Gastrocnemius medialis (tissue), 4 donors: ENCODE measurements around the gene RBMS3. TPM values are rescaled to one million over a fixed set of nuclear protein-coding genes. Genes with fewer than 3 reads are reported as not detected.

Experiments
- ATAC-seq, 2 donors: fragments of 150-250 bp; one replicate each; pipeline ENCODE4 v1.9.1; 2016
- DNase-seq, 2 donors: peaks; one replicate each; pipeline ENCODE4 v3.0.0-alpha.2; 2019
- H3K27ac ChIP-seq, 4 donors: fragments of 200-600 bp; sonication (generic); 1 replicate in 1 of 4; 2 replicates in 3 of 4; pipeline ENCODE4 v1.5.1; 2016 to 2018; ENCODE audit warnings: mild to moderate bottlenecking in 2 of 4, moderate library complexity in 1 of 4
- H3K27me3 ChIP-seq, 3 donors: fragments of 200-600 bp; sonication (generic) in 2 of 3; 1 replicate in 1 of 3; 2 replicates in 2 of 3; pipeline versions ENCODE4 v1.5.1 to v1.6.0; 2016 to 2019; ENCODE audit warnings: mild to moderate bottlenecking in 1 of 3, moderate library complexity in 1 of 3
- H3K36me3 ChIP-seq, 2 donors: fragments of 200-600 bp; sonication (generic) in 1 of 2; one replicate each; pipeline ENCODE4 v1.5.1; 2017 to 2018
- H3K4me1 ChIP-seq, 2 donors: fragments of 200-600 bp; sonication (generic) in 1 of 2; one replicate each; pipeline ENCODE4 v1.5.1; 2016 to 2017; ENCODE audit warnings: mild to moderate bottlenecking in 2 of 2
- H3K4me3 ChIP-seq, 4 donors: fragments of 200-600 bp; sonication (generic) in 3 of 4; 1 replicate in 1 of 4; 2 replicates in 3 of 4; pipeline ENCODE4 v1.5.1; 2016 to 2019; ENCODE audit warnings: mild to moderate bottlenecking in 2 of 4
- H3K9me3 ChIP-seq, 3 donors: fragments of 200-600 bp; sonication (generic) in 2 of 3; 1 replicate in 1 of 3; 2 replicates in 2 of 3; pipeline ENCODE4 v1.5.1; 2016 to 2019
- POLR2A ChIP-seq, 2 donors: fragments of 450-650 bp; IDR thresholded peaks; one replicate each; pipeline ENCODE4 v1.6.1; 2017; ENCODE audit warnings: antibody characterized with exemption in 2 of 2, mild to moderate bottlenecking in 2 of 2, moderate library complexity in 2 of 2
- in situ Hi-C, 4 donors: fragments of 200-750 bp; cut with MboI; loops; one replicate each; pipeline versions ENCODE4 v1.15.0 to v1.8.0; 2017; ENCODE audit warnings: low sequenced_read_pairs in 4 of 4
- intact Hi-C: fragments of 100-400 bp; cut with DNase I; formaldehyde crosslinking; loops from one replicate; pipeline ENCODE4 v1.15.1; 2023; ENCODE audit warnings: low total_unique reads
- total RNA-seq, 4 donors: library from RNA; depleted of rRNA; stranded (reverse); fragments of >200 nt; gene quantifications; one replicate each; pipeline versions ENCODE4 v1.1.0 to v1.2.3, GENCODE V29; 2016
- TF ChIP-seq, protein P1 (sequence below), 5 experiments: fragments of 450-650 bp in 3 of 5; fragments of 200-600 bp in 2 of 5; sonication (generic) in 2 of 5; IDR thresholded peaks in 4 of 5; conservative IDR thresholded peaks in 1 of 5; 1 replicate in 4 of 5; 2 replicates in 1 of 5; pipeline ENCODE4 v1.5.1; 2016 to 2019; ENCODE audit warnings: antibody characterized with exemption in 5 of 5, mild to moderate bottlenecking in 3 of 5, moderate library complexity in 3 of 5

Gene RBMS3
- total RNA-seq, 4 donors from 2014 or later: 16.1 to 38.8 (median 22.7) TPM

DNA sequence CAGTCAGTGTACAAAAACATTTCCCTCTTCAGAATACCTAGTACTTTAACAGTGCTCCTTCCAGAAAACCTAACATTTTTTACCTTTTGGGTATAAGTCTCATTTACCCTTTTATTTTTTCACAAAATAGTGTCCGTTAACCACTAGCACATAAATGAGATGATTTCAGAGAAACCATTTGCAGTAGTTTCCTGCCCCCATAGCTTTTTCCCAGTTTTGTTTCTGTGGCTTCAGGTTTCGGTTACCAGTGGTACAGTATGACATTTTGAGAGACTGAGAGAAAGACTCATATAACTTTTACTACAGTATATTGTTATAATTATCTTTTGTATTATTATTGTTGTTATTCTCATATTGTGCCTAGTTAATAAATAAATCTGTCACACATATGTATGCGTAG is 6.2 kb upstream of the RBMS3 start:
- intact Hi-C loops (no loop called here), in situ Hi-C loops (loop anchor here in 3 of 4 donors (25.0 kb wide), 1 partner anchor 488 kb away; no protein-coding TSS in a partner anchor)
- Histone ChIP-seq H3K27me3 (no peaks in the 10 kb centered on the region), H3K27ac (peak overlapping the region in 1 of 4 donors; percentile 39), H3K9me3 (no peaks in the 10 kb centered on the region), H3K4me3 (no peak overlapping the region), H3K36me3 (no peaks in the 10 kb centered on the region), H3K4me1 (peaks cover 21 to 24% of the 10 kb centered on the region in 2 donors)
- ATAC-seq (no peak), DNase-seq (no peak)
- no peak for TF ChIP-seq POLR2A (IDR thresholded peaks at IDR 0.05)
- TF ChIP-seq, protein P1, sequence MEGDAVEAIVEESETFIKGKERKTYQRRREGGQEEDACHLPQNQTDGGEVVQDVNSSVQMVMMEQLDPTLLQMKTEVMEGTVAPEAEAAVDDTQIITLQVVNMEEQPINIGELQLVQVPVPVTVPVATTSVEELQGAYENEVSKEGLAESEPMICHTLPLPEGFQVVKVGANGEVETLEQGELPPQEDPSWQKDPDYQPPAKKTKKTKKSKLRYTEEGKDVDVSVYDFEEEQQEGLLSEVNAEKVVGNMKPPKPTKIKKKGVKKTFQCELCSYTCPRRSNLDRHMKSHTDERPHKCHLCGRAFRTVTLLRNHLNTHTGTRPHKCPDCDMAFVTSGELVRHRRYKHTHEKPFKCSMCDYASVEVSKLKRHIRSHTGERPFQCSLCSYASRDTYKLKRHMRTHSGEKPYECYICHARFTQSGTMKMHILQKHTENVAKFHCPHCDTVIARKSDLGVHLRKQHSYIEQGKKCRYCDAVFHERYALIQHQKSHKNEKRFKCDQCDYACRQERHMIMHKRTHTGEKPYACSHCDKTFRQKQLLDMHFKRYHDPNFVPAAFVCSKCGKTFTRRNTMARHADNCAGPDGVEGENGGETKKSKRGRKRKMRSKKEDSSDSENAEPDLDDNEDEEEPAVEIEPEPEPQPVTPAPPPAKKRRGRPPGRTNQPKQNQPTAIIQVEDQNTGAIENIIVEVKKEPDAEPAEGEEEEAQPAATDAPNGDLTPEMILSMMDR (IDR thresholded peaks at IDR 0.05 in 4 of 5, conservative IDR thresholded peaks at IDR 0.05 in 1 of 5): no peak

DNA sequence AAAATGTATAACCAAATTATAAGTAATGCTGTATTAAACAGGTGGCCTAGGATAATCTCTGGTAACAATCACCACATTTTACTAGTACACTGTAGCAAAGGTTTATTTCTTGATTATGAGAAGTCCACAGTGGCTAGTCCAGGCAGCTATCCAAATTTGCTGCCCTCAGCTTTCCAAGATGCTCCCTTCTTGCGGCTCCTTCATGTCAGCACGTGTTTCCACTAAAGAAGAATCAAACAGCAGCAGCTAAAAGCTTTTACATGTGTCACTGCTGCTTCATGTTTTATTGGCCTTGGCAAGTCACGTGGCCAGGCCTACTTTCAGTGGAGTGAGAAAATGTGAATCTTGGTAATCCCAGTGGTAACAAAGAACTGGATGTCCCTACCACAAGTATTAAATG is 5.6 kb upstream of the RBMS3 start:
- H3K9me3 ChIP-seq: no peaks in the 10 kb centered on the region
- H3K36me3 ChIP-seq: no peaks in the 10 kb centered on the region
- DNase-seq (peak in 1 of 2 donors; percentile 36), ATAC-seq (peak; percentile 23 to 27)
- TF ChIP-seq POLR2A (IDR thresholded peaks at IDR 0.05): no peak
- TF ChIP-seq, protein P1 (IDR thresholded peaks at IDR 0.05 in 4 of 5, conservative IDR thresholded peaks at IDR 0.05 in 1 of 5): no peak
- peak overlapping the region in 2 of 4 donors; percentile 27 to 39 for H3K27ac ChIP-seq
- intact Hi-C loops: no loop called here
- in situ Hi-C loops: loop anchor here in 3 of 4 donors (25.0 kb wide), 1 partner anchor 487 kb away; no protein-coding TSS in a partner anchor
- no peak overlapping the region for H3K4me3 ChIP-seq
- H3K4me1 ChIP-seq: peaks cover 25 to 27% of the 10 kb centered on the region in 2 donors
- H3K27me3 ChIP-seq: no peaks in the 10 kb centered on the region

DNA sequence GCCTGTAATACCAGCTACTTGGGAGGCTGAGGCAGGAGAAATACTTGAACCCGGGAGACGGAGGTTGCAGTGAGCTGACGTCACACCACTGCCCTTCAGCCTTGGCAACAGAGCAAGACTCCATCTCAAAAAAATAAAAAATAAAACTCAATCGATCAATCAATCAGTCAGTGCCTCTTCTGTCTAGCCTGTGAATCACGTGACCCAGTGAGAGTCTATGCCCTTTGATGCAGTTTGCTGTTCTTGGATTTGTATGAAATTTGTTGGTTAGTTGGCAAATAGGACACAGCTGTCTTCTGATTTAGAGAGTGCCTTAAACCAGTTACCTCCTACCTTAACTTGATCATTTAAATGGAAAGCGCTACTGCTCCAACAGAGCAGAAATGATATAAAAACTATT is 3.6 kb upstream of the RBMS3 start:
- Histone ChIP-seq H3K9me3 (no peaks in the 10 kb centered on the region), H3K27ac (peak overlapping the region in 1 of 4 donors; percentile 88), H3K27me3 (no peaks in the 10 kb centered on the region), H3K36me3 (no peaks in the 10 kb centered on the region), H3K4me1 (peaks cover 25 to 27% of the 10 kb centered on the region in 2 donors), H3K4me3 (no peak overlapping the region)
- DNase-seq (no peak), ATAC-seq (no peak)
- in situ Hi-C loops (loop anchor here in 3 of 4 donors (25.0 kb wide), 1 partner anchor 485 kb away; no protein-coding TSS in a partner anchor), intact Hi-C loops (no loop called here)
- TF ChIP-seq POLR2A (IDR thresholded peaks at IDR 0.05): no peak
- TF ChIP-seq, protein P1 (IDR thresholded peaks at IDR 0.05 in 4 of 5, conservative IDR thresholded peaks at IDR 0.05 in 1 of 5): no peak

DNA sequence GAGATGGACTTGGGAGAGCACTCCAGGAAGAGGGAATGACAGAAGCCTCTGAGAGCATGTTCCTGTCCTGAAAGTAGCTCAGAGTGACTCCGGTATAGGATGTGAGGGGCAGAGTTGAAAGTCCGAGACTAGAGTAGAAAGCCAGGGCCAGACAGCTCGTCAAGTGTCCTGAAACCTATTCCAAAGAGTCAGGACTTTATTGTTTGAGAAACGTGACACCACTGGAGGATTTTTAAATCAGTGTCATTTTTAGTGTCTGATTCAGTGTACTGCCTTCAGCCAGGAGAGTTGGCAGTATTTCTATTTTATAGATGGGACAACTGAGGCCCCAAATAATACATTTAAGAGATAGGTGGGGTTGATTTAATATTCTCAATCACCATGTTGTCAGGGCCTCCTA is 1.6 kb upstream of the RBMS3 start:
- Histone ChIP-seq H3K27me3 (no peaks in the 10 kb centered on the region), H3K4me1 (peaks cover 25 to 27% of the 10 kb centered on the region in 2 donors), H3K27ac (peak overlapping the region; percentile 83 to 90 (median 89)), H3K9me3 (no peaks in the 10 kb centered on the region), H3K4me3 (peak overlapping the region; percentile 67 to 83 (median 72)), H3K36me3 (no peaks in the 10 kb centered on the region)
- DNase-seq (peak; percentile 10 to 26), ATAC-seq (peak; percentile 52 to 59)
- TF ChIP-seq POLR2A (IDR thresholded peaks at IDR 0.05): no peak
- TF ChIP-seq, protein P1 (IDR thresholded peaks at IDR 0.05 in 4 of 5, conservative IDR thresholded peaks at IDR 0.05 in 1 of 5): no peak
- in situ Hi-C loops: loop anchor here in 3 of 4 donors (25.0 kb wide), 1 partner anchor 483 kb away; no protein-coding TSS in a partner anchor
- intact Hi-C loops: no loop called here
